ENCODE data around the gene ARFGEF3.

The ARFGEF3 gene

DNA sequence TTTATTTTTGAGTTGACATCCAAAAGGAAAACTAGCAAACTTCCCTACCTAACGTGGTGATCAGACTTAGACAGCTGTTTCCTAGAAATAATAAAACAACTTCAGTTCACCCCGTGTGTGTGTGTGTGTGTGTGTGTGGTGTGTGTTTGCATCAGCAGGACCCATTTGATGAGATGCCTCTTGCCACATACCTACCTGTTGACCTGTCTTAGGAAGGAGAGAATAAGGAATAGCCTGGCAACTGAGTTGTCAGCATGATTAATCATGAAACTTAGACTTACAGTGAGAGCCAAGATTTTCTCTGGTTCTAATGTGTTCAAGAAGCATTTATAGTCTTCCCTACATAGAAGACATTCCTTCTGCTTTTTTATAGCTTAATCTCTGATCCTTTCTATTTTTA, 72.6 kb downstream of the ARFGEF3 start:
- DNase-seq (ENCODE audit: extremely low spot score, insufficient read length, low read depth), result no peak
- FAIRE-seq, result no peak

DNA sequence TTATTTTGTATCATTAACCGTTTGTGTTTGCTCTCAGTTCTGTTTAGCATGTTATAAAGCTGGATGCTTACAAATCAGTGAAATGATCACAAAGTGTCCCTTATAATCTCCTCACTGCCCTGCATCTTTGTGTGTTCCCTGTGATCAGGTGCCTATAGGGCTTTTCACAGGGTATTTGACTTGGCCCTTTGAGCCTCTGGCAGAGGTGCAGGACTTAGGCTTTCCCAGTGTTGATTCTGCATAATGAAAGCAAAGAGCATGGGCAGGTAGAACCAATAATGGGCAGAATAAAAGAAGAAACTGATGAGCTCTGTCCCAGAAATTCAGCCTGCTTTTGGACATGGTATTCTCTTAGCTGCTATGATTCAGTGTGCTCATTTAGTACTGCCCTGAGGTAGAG, 73.5 kb downstream of the ARFGEF3 start:
- DNase-seq (ENCODE audit: extremely low spot score, insufficient read length, low read depth) (no peak), FAIRE-seq (no peak)

DNA sequence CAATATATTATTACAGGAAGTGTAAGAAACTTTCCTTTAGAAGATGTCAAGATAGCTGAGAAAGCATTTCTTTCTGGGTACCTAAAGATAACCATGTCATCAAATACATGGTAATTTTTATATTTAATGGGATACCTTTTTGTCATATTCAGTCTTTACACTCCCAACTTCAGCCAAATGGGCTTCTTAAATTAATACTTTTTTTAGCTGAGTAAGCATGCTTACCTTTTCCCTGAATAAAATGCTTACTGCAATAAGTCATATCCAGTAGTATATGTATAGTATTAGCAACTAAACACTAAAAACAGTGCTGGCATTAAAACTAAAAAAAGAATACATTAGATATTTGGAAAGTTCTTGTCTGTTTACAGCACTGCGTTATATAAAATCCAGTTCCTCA, 74.0 kb downstream of the ARFGEF3 start:
- DNase-seq (ENCODE audit: extremely low spot score, insufficient read length, low read depth), result no peak

DNA sequence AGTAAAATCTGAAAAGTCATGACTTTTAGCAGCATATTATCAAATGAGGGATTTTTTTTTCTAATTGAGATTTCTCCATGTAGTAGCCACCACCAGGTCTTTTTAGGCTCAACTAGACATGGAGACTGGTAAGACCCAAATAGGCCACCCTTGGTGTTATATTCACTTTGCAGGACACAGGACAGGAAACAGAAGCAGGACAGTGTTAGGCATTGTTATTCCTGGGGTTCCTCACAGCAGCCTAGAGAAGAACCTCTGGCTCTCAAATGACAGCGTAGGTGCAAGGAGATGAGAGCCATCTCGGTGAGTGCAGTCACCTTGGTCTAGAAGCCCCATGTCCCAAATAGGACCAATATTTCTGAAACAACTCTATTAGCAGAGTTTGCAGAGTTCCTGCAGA, 75.7 kb downstream of the ARFGEF3 start:
- DNase-seq (ENCODE audit: extremely low spot score, insufficient read length, low read depth), result no peak
- FAIRE-seq, result no peak

More for the DNA sequence above, 74.0 kb downstream of the ARFGEF3 start:
- no peak for FAIRE-seq

DNA sequence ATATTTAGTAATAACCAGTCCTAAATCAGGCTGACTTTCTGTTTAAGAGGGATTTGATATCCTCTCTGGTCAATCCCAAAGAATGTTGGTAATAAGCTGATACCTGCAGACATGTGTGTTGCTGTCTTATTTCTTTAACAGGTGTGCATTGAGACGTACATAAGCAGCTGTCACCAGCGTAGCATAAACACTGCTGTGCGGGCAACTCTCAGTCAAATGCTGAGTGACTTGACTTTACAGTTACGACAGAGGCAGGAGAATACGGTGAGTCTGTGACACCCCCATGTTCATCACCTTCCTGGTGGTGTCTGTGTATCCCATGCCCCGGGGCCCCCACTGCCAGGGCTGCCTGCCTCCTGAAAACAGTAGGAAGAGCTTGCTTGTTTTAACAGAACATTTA, 76.6 kb downstream of the ARFGEF3 start:
- FAIRE-seq, result no peak
- DNase-seq (ENCODE audit: extremely low spot score, insufficient read length, low read depth), result no peak

DNA sequence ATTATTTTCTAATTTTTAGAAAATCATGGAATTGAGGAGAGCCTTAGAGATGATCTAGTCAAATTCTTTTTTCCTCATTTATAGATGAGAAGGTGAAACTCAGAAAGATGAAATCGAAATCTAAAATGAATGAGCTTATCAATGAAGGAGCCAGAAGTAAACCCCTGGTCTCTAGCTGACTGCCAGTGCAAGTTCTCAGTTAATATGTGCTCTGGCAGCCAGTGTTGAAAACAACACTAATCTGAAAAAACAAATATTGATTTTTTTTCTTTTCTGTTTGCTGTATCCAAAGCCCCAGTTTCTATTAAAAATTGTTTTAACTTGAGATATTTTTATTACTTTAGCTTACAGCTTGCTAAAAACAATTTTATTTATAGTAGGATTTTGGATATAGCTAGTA, 78.0 kb downstream of the ARFGEF3 start:
- no peak for FAIRE-seq
- no peak for DNase-seq (ENCODE audit: extremely low spot score, insufficient read length, low read depth)

DNA sequence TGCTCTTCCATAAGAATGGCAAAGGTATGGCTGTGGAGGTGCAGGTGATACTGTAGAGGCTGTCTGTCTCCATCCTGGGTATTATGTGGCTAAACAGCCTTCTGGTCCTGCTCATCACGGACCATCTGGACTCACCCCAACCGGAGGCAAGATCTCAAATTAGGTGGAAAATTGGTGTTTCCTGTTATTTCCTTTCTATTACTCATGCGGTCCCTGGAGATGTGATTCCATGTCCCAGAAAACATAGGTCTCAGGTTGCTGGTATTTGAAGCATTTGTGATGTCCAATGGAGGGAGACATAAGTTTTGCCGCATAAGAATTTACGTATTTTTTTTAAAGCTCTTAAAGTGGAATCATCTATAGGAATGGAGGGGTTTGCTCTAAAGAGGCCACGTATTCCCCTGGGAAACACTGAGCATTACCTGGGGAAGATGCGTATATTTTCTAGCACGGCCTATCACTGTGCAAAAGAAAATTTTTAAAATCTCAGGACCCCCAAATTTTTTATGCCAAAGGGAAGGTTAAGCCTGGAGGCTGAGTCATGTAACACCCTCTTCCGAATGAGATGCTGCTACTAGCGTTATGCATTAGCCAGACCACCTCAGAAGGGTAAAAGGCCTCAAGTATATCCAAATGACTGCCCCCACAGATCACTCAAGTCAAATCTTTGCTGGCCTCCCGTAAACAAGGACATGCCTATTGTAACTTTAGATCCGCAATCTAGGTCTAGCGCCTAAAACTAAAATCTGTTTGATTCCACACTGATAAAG, 78.9 kb downstream of the ARFGEF3 start:
- FAIRE-seq (no peak), DNase-seq (ENCODE audit: extremely low spot score, insufficient read length, low read depth) (no peak)

DNA sequence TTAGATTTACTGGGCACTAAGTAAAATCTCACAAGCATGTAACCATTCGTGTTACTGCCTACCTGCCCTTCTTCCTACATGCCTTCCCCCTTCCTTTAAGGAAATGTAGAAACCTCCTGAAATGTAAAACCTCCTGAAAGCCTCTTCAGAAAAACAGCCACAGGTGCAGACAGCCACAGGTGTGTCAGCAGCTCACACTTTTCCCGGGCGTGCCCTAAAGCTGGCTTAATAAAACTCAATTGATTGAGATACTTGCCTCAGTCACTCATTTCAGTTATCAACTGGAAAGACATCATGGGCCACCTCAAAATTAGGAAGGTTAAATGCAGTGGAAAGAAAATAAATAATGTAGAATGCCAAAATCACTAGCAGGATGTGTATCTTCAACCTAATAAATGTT, 79.6 kb downstream of the ARFGEF3 start:
- DNase-seq (ENCODE audit: extremely low spot score, insufficient read length, low read depth) (no peak), FAIRE-seq (no peak)

DNA sequence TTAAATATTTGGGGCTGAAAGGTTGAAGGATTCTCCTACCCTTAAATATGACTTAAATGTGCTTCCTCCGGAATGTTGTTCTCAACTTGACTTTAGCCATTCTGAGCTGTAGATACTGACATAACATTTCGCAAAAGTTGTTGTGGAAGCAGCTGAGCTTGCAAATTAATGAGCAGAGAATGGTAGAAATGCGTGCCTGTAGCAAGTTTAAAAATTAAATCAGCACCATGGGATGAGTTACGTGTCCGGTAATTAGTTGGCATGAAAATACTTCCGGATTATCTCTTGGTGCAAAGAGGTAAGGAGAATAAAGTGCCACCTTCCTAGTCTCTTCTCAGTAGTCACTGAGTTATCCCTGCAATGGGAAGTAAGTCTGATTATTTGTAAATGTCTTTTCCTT, 80.2 kb downstream of the ARFGEF3 start:
- DNase-seq (ENCODE audit: extremely low spot score, insufficient read length, low read depth) (no peak), FAIRE-seq (no peak)

DNA sequence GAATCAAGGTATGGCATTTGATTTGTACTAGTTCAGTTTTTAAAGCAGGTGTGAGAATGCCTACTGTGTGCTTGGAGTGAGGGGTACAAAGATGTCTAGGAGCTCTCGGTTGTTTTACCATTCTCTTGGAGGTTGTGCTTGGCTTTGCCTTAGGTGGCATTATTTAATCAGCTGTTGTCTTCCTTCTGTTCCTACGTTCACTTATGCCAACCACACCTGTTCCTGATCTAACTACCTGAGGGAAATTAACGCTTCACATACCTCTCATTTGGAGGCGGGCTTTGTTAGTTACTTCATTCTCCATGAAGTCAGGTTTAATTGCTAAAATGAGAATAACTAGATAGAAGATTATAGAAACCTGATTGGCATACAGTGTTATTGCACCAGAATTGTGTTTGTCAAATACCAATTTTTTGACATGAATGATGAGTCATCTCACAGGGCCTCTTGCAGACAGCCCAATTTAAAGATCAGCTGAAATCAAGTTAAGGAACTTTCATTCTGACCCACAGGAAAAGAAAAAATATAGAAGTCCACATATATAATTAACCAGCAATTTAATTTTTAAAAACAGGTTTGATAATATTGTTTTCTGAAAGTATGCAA, 81.4 kb downstream of the ARFGEF3 start:
- DNase-seq (ENCODE audit: extremely low spot score, insufficient read length, low read depth) (no peak), FAIRE-seq (no peak)

DNA sequence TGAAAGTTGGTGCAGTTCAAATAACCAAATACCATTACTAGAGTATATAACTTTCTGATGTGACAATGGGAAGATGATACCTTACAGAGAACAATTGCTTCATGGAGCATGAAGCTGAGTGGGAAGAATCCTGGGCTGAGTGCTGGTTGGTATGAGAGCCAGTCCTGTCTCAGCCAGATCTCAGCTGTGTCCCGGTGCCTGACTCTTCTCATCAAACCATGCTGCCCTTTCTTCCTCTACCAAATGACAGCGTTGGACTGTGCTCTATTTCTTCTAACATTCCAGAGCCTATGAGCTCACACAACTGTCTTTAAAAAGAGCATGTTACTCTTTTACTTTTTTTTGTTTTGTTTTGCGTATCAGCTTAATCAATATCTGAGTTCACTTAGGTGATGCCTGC, 84.0 kb downstream of the ARFGEF3 start:
- no peak for FAIRE-seq

DNA sequence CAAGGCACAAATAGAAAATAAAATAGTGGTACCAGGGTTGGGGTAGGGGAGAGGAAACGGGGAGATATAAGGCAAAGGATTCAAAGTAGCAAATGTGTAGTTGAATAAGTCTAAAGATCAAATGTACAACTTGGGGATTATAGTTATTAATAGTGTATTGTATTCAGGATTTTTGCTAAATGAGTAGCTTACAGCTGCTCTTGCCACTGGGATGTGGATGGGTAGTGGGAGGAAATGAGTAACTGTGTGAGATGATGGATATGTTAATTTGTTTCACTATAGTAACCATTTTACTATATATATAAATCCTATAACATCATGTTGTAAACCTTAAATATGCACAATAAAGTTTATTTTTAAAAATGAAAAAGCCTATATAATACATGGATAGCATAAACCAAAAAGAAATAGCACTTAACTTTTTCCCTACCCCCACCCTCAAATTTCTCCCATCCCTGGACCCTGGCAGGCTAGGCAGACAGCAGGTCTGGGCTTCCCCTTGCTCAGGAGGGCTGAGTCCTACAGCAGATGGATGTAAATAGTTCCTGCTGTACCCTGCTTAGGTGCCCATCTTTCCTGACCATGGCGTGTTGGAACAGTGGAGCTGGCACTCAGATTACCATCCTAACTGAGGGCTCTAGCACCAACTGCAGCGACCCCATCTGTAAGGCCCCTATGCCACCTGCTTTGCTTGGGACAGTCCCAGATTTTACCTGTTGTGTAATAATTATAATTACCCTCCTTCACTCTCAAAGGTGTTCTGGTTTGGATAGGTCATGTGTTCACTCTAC, 85.1 kb downstream of the ARFGEF3 start:
- DNase-seq (ENCODE audit: extremely low spot score, insufficient read length, low read depth), result no peak
- FAIRE-seq, result no peak

More for the DNA sequence above, 84.0 kb downstream of the ARFGEF3 start:
- DNase-seq (ENCODE audit: extremely low spot score, insufficient read length, low read depth), result no peak

DNA sequence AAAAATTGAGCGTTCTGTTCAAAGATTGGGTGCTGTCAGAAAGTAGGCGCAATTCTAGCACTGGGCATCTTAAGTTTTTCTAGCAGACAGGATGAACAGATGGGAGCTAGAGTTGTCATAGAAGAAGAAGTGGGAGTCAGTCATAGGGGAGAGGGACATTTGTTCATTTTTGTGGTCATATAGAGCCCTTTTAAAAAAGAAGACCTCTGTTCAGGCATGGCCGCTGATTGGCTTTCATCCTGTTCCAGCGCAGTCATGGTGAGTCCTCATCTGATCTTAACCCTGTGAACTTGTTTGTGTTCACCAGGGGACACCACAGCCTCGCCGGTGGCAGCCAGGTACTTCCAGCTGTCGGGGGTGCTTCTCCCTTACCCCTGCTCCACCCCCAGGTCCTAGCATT, 86.3 kb downstream of the ARFGEF3 start:
- no peak for FAIRE-seq
- DNase-seq (ENCODE audit: extremely low spot score, insufficient read length, low read depth), result no peak

DNA sequence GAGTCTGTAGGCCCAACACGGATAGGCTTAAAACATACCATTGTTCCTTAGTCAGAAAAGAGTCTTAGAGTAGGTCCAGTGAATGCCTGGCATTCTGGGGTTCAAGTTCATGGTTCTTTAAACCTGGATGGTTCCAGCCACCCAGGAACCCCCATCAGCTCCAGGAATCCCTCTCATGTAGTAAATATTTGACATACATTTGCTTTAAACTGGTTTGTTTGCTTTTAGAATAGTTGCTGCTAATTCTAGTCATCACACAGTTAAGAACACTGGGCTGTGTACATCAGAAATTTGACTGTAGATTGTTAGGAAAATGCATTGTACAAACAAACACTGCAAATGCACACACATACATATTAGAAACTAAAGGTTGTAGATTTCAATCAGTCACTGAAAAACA, 87.1 kb downstream of the ARFGEF3 start:
- FAIRE-seq, result no peak
- DNase-seq (ENCODE audit: extremely low spot score, insufficient read length, low read depth), result no peak

DNA sequence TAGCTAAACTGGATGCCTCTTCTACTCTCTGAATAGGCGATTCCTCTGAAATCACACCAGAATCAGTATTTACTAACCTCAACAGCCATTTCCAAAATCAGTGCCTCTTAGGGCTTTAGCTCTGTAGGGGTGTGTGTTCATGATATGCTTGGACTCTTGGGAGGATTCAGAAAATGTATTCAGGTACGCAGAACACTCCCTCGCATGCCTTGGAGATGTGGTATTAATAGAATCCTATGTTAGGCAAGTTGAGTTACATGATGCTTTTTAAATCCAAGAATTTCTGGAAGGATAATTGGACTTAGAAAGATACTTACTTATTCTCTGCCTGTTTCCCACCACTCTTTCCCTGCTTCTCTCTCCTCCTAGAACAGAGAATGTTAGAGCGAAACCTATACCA, 88.3 kb downstream of the ARFGEF3 start:
- DNase-seq (ENCODE audit: extremely low spot score, insufficient read length, low read depth), result no peak
- FAIRE-seq, result no peak

DNA sequence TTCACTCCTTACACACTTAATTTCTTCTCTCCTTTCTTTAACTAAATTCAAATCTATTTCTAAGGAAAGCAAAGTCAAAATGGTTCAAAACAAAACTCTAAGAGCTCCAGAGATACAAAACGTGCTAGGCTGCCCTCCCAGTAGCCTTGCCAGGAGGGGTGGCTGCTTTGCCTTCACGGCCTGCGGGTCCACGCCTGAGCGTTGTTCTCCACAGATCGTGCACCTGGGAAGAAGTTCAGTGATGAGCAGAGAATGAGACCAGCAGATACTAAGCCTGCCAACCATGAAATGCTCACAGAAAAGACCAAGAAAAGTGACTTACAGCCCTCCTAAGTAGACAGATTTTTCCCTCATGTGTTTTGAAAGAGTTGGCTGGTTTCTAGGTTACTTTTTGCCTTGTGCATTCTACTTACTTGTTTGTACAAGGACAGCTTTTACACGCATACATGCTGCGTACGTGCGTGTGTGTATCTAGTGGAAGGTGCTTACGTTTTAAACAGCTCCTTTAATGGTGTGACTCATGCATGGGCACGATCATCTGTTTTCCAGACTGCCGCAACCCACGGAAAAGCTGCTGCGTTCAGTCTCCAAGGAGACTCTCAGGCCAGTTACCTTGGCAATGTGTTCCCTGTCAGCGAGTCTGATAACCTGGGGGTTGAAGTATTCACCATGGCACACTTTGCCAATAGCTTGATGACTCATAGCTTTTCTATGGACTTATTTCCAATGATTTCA, 88.9 kb downstream of the ARFGEF3 start:
- DNase-seq (ENCODE audit: extremely low spot score, insufficient read length, low read depth) (no peak), FAIRE-seq (no peak)

DNA sequence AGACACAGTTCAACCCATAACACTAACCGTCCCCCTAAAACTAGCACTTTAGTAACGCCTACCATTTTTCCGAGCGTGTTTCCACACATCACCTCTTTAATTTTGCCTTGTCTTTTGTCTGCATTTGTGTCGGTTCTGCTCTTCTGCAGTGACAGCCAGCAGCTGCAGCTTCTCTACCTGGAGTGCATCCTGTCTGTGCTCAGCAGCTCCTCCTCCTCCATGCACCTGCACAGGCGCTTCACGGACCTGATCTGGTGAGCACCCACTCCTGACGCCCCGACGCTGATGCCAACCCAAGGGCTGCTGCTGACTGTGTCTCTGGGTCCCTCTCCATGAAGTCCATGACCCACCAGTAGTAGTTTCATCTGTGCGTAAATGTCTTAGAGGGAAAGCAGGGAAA, 92.0 kb downstream of the ARFGEF3 start:
- FAIRE-seq (no peak), DNase-seq (ENCODE audit: extremely low spot score, insufficient read length, low read depth) (no peak)

DNA sequence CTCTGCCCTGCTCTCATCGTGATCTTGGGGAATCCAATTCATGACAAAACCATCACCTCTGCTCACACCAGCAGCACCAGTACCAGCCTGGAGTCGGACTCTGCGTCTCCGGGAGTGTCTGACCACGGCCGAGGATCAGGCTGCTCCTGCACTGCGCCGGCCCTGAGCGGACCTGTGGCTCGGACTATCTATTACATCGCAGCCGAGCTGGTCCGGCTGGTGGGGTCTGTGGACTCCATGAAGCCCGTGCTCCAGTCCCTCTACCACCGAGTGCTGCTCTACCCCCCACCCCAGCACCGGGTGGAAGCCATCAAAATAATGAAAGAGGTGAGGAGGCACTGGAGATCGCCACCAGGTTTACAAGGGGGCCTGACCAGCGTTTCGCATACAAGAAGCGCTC, 93.7 kb downstream of the ARFGEF3 start:
- DNase-seq (ENCODE audit: extremely low spot score, insufficient read length, low read depth) (no peak), FAIRE-seq (no peak)

DNA sequence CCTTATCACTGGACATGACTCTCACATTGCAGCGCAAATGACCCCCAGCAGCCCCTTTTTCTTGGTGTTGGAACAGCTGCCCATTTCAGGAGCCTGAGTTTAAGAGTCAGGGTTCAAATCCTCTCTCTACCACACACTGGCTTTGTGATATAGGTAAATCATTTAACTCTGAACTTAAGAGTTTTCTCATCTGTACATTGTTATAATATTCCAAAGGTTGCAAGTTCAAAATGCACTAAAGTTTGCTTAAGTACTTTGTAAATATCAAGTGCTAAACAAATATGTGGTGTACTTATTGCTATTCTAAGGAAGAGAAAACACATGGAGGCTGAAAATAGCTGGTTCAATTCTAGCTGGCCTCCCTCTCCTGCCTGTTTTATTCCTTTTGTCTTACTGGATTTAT, 95.9 kb downstream of the ARFGEF3 start:
- no peak for FAIRE-seq
- no peak for DNase-seq (ENCODE audit: extremely low spot score, insufficient read length, low read depth)

DNA sequence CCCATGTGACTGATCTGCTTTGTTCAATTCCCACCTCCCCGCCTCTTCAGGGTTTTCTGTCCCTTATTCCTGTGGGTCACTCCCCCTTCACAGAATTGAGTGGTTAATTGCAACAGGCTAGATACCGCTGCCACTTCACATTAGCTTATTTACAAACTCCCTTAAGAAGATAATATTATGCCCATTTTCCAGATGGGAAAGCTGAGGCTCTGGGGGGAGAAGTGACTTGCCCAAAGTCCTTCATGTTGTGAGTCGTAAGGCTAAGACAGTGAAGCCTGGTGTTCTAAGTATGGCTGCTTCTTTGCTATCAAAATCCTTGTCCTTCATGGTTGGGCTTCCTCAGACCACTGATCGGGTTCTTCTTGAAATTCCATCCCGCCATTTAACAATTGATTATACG, 96.5 kb downstream of the ARFGEF3 start:
- FAIRE-seq, result no peak
- no peak for DNase-seq (ENCODE audit: extremely low spot score, insufficient read length, low read depth)

DNA sequence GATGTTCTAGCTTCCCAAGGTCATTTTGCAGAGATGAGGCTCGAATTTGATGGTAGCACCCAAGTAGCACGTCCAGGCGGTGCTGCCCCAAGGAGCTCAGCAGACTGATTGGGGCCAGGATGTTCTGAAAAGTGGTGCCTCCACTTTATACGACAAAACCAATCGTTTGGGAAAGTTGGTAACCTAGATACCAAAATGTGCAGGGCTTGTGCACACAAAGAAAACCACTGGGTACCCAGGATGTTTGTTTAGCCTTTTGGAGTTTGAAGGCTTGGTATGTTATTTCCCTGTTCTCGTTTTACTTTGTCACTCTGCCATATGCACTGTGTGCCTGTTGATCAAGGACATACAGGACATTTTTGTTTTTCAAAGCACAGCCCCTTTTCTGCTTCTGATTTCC, 97.3 kb downstream of the ARFGEF3 start:
- DNase-seq (ENCODE audit: extremely low spot score, insufficient read length, low read depth), result no peak
- no peak for FAIRE-seq
